ENCODE measurements around the gene ASAP3.

The ASAP3 gene

DNA sequence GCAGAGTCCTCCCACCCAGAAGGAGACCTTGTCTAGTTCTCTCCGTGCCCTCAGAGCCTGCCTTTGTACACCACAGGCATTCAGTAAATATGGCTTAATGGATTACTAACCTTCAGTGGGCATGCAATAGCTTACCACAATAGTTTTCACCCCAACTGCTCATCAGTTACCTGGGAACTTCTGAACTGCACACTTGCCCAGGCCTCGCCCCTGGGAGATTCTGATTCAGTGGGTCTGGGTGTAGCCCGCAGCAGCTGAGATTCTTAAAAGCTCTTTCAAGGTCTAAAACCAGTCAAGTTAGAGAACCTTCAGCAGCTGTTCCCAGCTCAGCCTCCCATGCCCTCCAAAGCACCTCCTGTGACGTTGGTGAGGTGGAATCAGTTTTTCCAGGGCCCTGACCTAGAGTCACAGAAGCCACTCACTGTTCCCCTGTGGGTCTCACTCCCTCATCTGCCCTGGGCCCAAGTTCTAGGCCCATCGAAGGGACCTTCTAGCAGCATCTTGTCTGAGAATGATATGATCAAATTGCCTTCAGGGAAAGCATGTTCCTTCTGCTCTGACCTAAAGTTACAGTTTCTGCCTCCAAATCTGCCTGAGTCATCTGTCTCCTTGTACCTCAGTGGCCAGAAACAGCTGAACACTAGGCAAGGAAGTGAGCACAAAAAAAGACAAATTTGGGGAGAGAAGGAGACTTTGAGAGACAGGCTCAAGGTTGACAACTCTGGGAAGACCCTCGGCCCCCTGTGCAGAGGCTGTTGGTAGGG is 10.8 kb downstream of the ASAP3 start:
- 95% methylated on average over 6 of the region's 6 CpGs for WGBS
- H3K36me3 ChIP-seq (ENCODE audit: insufficient read depth, low read length): no peaks in the 10 kb centered on the region
- H3K9ac ChIP-seq (ENCODE audit: low read depth, low read length): no peak overlapping the region
- no peaks in the 10 kb centered on the region for H3K4me1 ChIP-seq (ENCODE audit: insufficient read depth, low read length)
- no peaks in the 10 kb centered on the region for H3K27me3 ChIP-seq (ENCODE audit: insufficient read depth, low read length)
- H3K4me3 ChIP-seq (ENCODE audit: low read length): no peak overlapping the region
- H3K9me3 ChIP-seq (ENCODE audit: insufficient read depth, low read depth, low read length): no peaks in the 10 kb centered on the region
- H3K27ac ChIP-seq (ENCODE audit: low read depth, low read length): no peak overlapping the region

DNA sequence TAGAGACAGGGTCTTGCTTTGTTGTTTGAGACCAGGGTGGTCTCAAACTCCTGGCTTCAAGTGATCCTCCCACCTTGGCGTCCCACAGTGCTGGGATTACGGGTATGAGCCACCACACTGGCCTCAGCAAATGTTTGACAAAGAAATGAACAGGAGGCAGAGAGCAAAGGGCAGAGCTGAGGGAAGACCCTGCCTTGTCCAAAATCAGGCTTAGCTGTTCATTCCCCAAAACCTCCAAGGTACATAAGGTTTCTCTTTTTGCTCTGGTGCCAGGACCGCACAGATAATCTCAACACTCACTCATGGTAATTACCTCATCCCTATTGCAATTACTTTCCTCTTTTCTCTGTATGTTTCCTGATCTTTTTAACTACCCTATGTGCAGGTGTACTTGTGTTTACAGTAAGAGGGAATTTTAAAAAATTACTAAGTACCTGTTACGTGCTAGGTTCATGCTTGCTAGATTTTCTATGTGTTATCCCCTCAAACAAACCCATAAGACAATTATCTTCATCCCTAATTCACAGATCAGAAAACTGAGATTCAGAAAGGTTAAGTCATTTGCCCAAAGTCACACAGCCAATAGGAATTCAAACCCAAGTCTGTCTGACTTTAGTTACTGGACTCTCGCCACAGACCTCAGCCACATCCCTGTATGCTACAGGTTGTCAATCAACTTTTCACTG is 11.5 kb downstream of the ASAP3 start:
- no peak overlapping the region for H3K4me3 ChIP-seq (ENCODE audit: low read length)
- no peak overlapping the region for H3K27ac ChIP-seq (ENCODE audit: low read depth, low read length)
- no peaks in the 10 kb centered on the region for H3K27me3 ChIP-seq (ENCODE audit: insufficient read depth, low read length)
- H3K9ac ChIP-seq (ENCODE audit: low read depth, low read length): no peak overlapping the region; the same call in 1 of the 2 replicates
- WGBS: 82% methylated on average over 5 of the region's 5 CpGs
- no peaks in the 10 kb centered on the region for H3K36me3 ChIP-seq (ENCODE audit: insufficient read depth, low read length)
- H3K4me1 ChIP-seq (ENCODE audit: insufficient read depth, low read length): no peaks in the 10 kb centered on the region
- H3K9me3 ChIP-seq (ENCODE audit: insufficient read depth, low read depth, low read length): no peaks in the 10 kb centered on the region

DNA sequence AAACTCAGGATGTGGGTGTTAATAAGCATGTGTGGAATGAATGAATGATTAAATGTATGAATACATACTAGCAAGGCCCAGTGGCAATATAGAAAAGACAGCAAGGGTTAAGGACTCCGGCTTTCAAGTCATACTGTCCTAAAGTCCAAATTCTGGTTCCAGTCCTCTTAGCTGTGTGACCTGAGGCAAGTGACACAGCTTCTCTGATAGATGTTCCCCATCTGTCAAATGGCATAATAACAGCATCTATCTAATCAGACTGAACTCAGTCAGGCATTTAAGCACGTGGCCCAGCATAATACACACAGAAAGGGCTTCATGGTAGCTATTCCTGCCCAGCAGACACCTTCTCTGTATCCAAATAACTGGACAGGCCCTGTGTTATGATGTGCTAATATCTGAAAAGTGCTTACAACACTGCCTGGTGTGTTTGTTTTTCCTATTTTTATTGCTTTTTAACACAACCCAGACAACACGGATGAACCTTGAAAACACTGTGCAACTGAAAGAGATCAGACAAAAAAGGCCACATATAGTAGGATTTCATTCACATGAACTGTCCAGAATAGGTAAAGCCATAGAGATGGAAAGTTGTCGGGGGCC is 12.4 kb downstream of the ASAP3 start:
- no peaks in the 10 kb centered on the region for H3K36me3 ChIP-seq (ENCODE audit: insufficient read depth, low read length)
- no peak overlapping the region for H3K4me3 ChIP-seq (ENCODE audit: low read length)
- H3K27me3 ChIP-seq (ENCODE audit: insufficient read depth, low read length): no peaks in the 10 kb centered on the region
- H3K27ac ChIP-seq (ENCODE audit: low read depth, low read length): no peak overlapping the region
- H3K9me3 ChIP-seq (ENCODE audit: insufficient read depth, low read depth, low read length): no peaks in the 10 kb centered on the region
- 90% methylated on average over 4 of the region's 4 CpGs for WGBS
- no peak overlapping the region for H3K9ac ChIP-seq (ENCODE audit: low read depth, low read length)
- H3K4me1 ChIP-seq (ENCODE audit: insufficient read depth, low read length): no peaks in the 10 kb centered on the region

DNA sequence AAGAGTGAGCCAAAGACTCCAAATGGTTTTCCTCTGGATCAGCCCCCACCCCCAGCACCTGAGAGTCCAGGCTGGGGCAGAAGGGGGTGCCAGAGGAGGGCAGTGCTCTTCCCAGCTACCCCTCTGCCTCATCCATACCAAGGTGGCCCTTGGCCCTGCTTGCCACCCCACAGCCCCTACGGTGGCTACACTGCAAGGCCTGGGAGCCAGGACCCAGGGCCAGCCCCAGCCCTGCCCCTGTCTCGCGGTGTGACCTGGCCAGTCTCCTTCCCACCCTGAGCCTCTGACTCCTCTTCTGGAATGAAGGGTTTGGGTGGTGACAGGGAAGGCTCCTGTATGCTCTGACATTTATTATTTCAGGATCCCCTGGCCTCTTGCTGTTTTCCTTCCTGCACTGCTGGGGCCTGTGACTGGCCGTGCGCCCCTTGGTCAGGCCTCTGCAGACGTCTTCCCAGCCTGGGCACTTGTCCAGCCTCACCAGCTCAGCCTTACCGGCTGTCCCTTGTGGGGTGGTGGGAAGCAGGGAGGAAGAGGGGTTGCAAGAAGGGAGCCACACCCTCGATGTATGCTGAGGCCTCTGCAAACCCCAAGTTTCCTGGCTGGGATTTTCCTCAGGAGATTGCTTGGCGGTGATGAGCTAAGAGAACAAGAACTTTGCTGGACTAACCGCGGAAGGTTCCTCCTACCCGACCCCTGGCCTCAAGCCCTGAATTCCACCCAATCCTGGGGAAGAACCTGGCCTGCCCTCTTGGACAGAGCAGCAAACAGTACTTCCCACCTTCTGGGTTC is 13.5 kb downstream of the ASAP3 start:
- Histone ChIP-seq H3K36me3 (ENCODE audit: insufficient read depth, low read length) (no peaks in the 10 kb centered on the region), H3K4me1 (ENCODE audit: insufficient read depth, low read length) (no peaks in the 10 kb centered on the region), H3K9me3 (ENCODE audit: insufficient read depth, low read depth, low read length) (no peaks in the 10 kb centered on the region), H3K4me3 (ENCODE audit: low read length) (no peak overlapping the region), H3K27ac (ENCODE audit: low read depth, low read length) (no peak overlapping the region), H3K9ac (ENCODE audit: low read depth, low read length) (no peak overlapping the region), H3K27me3 (ENCODE audit: insufficient read depth, low read length) (no peaks in the 10 kb centered on the region)
- WGBS: 93% methylated on average over 12 of the region's 12 CpGs

DNA sequence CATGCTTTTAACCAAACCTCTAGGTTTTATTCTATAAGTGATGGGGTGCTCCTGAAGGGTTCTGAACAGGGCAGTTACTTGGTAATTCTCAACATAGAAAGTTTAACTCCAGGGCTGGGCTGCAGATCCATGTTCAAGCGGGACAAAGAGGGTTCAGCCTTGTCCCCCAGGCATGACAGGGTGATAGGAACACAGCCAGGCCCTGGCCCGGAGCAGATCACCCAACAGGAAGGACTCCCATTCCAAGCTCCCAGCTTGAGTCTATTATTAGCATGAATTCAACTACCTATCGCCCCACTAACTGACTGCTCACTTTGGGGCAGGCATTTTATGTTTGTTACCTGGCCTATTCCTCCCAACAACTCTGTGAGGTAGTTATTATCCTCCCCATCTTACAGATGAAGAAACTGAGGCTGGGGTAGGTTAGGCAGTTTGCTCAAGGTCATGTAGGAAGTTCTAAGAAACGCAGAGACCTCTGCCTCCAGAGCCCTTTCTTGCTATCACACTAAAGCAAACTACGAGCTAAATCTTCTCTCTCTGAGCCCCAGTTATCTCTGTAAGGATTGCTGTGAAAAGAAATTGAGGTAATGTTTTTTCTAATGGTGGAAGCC is 14.5 kb downstream of the ASAP3 start:
- Histone ChIP-seq H3K4me3 (ENCODE audit: low read length) (no peak overlapping the region), H3K27ac (ENCODE audit: low read depth, low read length) (no peak overlapping the region), H3K9me3 (ENCODE audit: insufficient read depth, low read depth, low read length) (no peaks in the 10 kb centered on the region), H3K4me1 (ENCODE audit: insufficient read depth, low read length) (no peaks in the 10 kb centered on the region), H3K36me3 (ENCODE audit: insufficient read depth, low read length) (no peaks in the 10 kb centered on the region), H3K9ac (ENCODE audit: low read depth, low read length) (no peak overlapping the region), H3K27me3 (ENCODE audit: insufficient read depth, low read length) (no peaks in the 10 kb centered on the region)
- WGBS: 65% methylated on average over 5 of the region's 5 CpGs

DNA sequence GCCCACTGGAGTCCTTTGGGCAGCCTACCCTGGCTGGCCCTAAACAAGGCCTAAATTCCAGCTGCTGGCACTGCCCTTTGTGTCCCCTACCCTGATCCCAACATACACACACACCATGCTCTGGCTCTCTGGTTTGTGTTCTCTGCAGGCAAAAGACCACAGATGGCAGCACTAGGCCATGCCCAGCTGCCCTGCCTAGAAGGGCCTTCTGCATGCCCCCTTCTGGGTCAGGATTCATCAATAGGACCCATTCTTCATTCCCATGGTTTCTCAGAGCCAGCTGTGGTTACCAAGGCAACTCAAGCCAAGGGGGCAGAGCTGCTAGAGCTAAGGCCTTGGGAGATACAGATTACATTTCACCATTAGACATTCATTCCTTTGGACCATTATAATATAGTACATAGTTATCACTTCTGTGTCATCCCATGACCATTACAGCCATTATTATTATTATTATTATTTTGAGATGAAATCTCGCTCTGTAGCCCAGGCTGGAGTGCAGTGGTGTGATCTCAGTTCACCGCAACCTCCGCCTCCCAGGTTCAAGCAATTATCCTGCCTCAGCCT is 17.5 kb downstream of the ASAP3 start:
- Histone ChIP-seq H3K9ac (ENCODE audit: low read depth, low read length) (no peak overlapping the region), H3K27ac (ENCODE audit: low read depth, low read length) (no peak overlapping the region), H3K27me3 (ENCODE audit: insufficient read depth, low read length) (no peaks in the 10 kb centered on the region), H3K36me3 (ENCODE audit: insufficient read depth, low read length) (no peaks in the 10 kb centered on the region), H3K4me3 (ENCODE audit: low read length) (no peak overlapping the region), H3K9me3 (ENCODE audit: insufficient read depth, low read depth, low read length) (no peaks in the 10 kb centered on the region), H3K4me1 (ENCODE audit: insufficient read depth, low read length) (no peaks in the 10 kb centered on the region)
- 95% methylated on average over 3 of the region's 3 CpGs for WGBS

DNA sequence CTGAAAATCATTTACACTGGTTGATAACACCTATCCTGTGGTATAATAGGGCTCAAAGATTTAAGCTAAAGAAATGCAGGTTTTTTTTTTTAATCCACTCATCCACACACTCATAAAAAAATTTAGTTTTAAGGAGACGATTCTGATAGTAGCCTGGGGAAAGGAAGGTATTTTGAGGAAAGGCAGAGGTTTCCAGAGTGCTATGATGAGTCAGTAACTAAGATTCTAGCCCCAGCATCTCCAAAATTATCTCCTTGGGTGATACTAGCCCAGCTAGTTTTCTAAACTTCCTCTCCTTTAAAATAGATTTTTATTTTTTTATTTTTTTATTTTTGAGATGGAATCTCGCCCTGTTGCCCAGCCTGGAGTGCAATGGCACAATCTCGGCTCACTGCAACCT is 20.7 kb downstream of the ASAP3 start:
- Histone ChIP-seq H3K36me3 (ENCODE audit: insufficient read depth, low read length) (no peaks in the 10 kb centered on the region; the same call in 1 of the 2 replicates), H3K9me3 (ENCODE audit: insufficient read depth, low read depth, low read length) (no peaks in the 10 kb centered on the region), H3K27ac (ENCODE audit: low read depth, low read length) (no peak overlapping the region), H3K27me3 (ENCODE audit: insufficient read depth, low read length) (no peaks in the 10 kb centered on the region), H3K4me3 (ENCODE audit: low read length) (no peak overlapping the region), H3K9ac (ENCODE audit: low read depth, low read length) (no peak overlapping the region), H3K4me1 (ENCODE audit: insufficient read depth, low read length) (peaks cover 4% of the 10 kb centered on the region; the same call in 1 of the 2 replicates)
- 98% methylated on average over 2 of the region's 3 CpGs for WGBS

DNA sequence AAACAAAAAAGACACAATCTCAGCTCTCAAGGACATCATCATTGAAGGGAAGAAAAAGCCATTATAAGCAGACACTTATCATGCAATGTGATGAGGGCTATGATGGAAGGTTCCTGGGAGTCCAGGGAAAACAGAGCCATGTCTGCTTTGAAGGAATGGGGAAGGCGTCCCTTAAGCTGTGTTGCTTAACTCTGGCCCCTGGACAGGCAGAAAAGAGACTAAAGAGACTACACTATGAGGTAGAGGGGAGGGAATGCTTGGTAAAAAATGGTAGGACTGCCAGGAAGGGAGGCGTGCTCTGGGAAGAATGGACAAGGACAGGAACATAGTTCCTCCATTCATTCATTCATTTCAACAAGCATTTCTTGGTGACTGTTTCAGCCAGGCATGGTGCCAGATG is 21.2 kb downstream of the ASAP3 start:
- Histone ChIP-seq H3K27ac (ENCODE audit: low read depth, low read length) (no peak overlapping the region), H3K4me1 (ENCODE audit: insufficient read depth, low read length) (peaks cover 4% of the 10 kb centered on the region; the same call in 1 of the 2 replicates), H3K36me3 (ENCODE audit: insufficient read depth, low read length) (no peaks in the 10 kb centered on the region; the same call in 1 of the 2 replicates), H3K9ac (ENCODE audit: low read depth, low read length) (no peak overlapping the region), H3K27me3 (ENCODE audit: insufficient read depth, low read length) (no peaks in the 10 kb centered on the region), H3K4me3 (ENCODE audit: low read length) (no peak overlapping the region), H3K9me3 (ENCODE audit: insufficient read depth, low read depth, low read length) (no peaks in the 10 kb centered on the region)
- WGBS: 87% methylated on average over 2 of the region's 2 CpGs

DNA sequence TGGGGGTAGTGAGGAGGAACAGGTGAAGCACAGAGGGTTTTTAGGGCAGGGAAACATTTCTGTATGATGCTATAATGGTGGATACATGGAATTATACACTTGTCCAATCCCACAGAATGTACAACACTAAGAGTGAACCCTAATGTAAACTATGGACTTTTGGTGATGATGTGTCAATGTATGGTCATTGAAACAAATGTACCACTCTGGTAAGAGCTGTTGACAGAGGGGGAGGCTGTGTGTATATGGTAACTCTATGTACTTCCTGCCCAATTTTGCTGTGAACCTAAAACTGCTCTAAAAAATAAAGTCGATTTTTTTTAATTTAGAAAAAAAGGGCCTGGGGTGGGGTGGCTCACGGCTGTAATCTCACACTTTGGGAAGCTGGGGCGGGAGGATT is 22.9 kb downstream of the ASAP3 start:
- Histone ChIP-seq H3K36me3 (ENCODE audit: insufficient read depth, low read length) (no peaks in the 10 kb centered on the region; the same call in 1 of the 2 replicates), H3K9me3 (ENCODE audit: insufficient read depth, low read depth, low read length) (no peaks in the 10 kb centered on the region), H3K27ac (ENCODE audit: low read depth, low read length) (no peak overlapping the region), H3K4me3 (ENCODE audit: low read length) (no peak overlapping the region), H3K4me1 (ENCODE audit: insufficient read depth, low read length) (peaks cover 4% of the 10 kb centered on the region; the same call in 1 of the 2 replicates), H3K9ac (ENCODE audit: low read depth, low read length) (no peak overlapping the region), H3K27me3 (ENCODE audit: insufficient read depth, low read length) (no peaks in the 10 kb centered on the region)
- 92% methylated on average over 3 of the region's 3 CpGs for WGBS

DNA sequence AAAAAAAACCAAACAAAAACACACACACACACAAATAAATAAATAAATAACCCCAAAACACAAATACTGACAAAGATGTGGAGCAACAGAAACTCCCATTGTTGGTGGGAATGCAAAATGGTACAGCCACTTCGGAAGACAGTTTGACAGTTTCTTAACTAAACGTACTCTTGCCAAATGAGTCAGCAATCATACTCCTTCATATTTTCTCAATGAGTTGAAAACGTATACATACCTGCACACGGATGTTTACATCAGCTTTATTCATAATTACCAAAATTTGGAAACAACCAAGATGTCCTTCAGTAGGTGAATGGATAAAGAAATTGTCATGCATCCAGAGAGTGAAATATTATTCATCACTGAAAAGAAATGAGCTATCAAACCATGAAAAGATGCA is 23.5 kb downstream of the ASAP3 start:
- WGBS: 94% methylated on average over 4 of the region's 4 CpGs
- no peaks in the 10 kb centered on the region for H3K27me3 ChIP-seq (ENCODE audit: insufficient read depth, low read length)
- H3K27ac ChIP-seq (ENCODE audit: low read depth, low read length): no peak overlapping the region
- H3K9ac ChIP-seq (ENCODE audit: low read depth, low read length): no peak overlapping the region
- H3K4me1 ChIP-seq (ENCODE audit: insufficient read depth, low read length): peaks cover 4% of the 10 kb centered on the region; the same call in 1 of the 2 replicates
- no peak overlapping the region for H3K4me3 ChIP-seq (ENCODE audit: low read length)
- H3K9me3 ChIP-seq (ENCODE audit: insufficient read depth, low read depth, low read length): no peaks in the 10 kb centered on the region
- H3K36me3 ChIP-seq (ENCODE audit: insufficient read depth, low read length): peaks cover 3% of the 10 kb centered on the region; the same call in 1 of the 2 replicates

Data from HUES64 (cell line).